Kidney epithelial cell (primary cell): ENCODE results near the gene TEDC1. TPM values are rescaled to one million over a fixed set of nuclear protein-coding genes. Genes with fewer than 3 reads are reported as not detected.

Experiments used
- DNase-seq: peaks from one replicate; pipeline ENCODE4 v3.0.0-alpha.2; 2010; ENCODE audit warnings: low read depth
- H3K27me3 ChIP-seq: 2 replicates; pipeline ENCODE4 v1.6.0; 2011; ENCODE audit warnings: low read length; ENCODE audit not compliant: control insufficient read depth, insufficient read depth
- H3K36me3 ChIP-seq: 2 replicates; pipeline ENCODE4 v1.5.1; 2011; ENCODE audit warnings: low read length; ENCODE audit not compliant: control insufficient read depth, insufficient read depth
- H3K4me3 ChIP-seq: 2 replicates; pipeline ENCODE4 v1.5.1; 2011; ENCODE audit warnings: low read depth, mild to moderate bottlenecking, control low read depth, low read length
- CTCF ChIP-seq: IDR thresholded peaks from 2 replicates; pipeline ENCODE4 v1.5.1; 2011; ENCODE audit warnings: mild to moderate bottlenecking, moderate library complexity, low read length, control low read depth, inconsistent platforms; ENCODE audit not compliant: insufficient read depth, poor library complexity, severe bottlenecking
- total RNA-seq: library from RNA; depleted of rRNA; stranded (reverse); fragments of >200 nt; gene quantifications from 2 replicates; pipeline ENCODE4 v1.2.3, GENCODE V29; 2015

The TEDC1 gene
- total RNA-seq, 1 donor from 2014 or later = 7.1 TPM

GRCh38 chr14:105500726-105501101 lies 9.7 kb downstream of the TEDC1 start:
- Histone ChIP-seq H3K36me3 (no peaks in the 10 kb centered on the region), H3K27me3 (no peaks in the 10 kb centered on the region), H3K4me3 (no peak overlapping the region)
- no peak for DNase-seq
- TF ChIP-seq CTCF = no peak

- no peak for DNase-seq
- H3K36me3 ChIP-seq = no peaks in the 10 kb centered on the region
- no peak for TF ChIP-seq CTCF
Measured at GRCh38 chr14:105501504-105502291, 10.7 kb downstream of the TEDC1 start.

GRCh38 chr14:105502446-105503295 lies 11.6 kb downstream of the TEDC1 start:
- Histone ChIP-seq H3K27me3 (peaks cover 3% of the 10 kb centered on the region), H3K4me3 (no peak overlapping the region), H3K36me3 (no peaks in the 10 kb centered on the region)
- no peak for DNase-seq
- TF ChIP-seq CTCF = no peak

More at GRCh38 chr14:105501504-105502291, 10.7 kb downstream of the TEDC1 start:
- Histone ChIP-seq H3K27me3 (no peaks in the 10 kb centered on the region), H3K4me3 (no peak overlapping the region)

- no peak for DNase-seq
- TF ChIP-seq CTCF = no peak
- Histone ChIP-seq H3K36me3 (no peaks in the 10 kb centered on the region), H3K27me3 (peaks cover 8% of the 10 kb centered on the region), H3K4me3 (no peak overlapping the region)
Measured at GRCh38 chr14:105503296-105503640, 12.2 kb downstream of the TEDC1 start.

GRCh38 chr14:105503935-105504692 lies 13.1 kb downstream of the TEDC1 start:
- TF ChIP-seq CTCF = no peak
- Histone ChIP-seq H3K27me3 (peaks cover 10% of the 10 kb centered on the region), H3K36me3 (no peaks in the 10 kb centered on the region), H3K4me3 (no peak overlapping the region)
- DNase-seq = no peak
